ENCODE measurements around the gene HDAC1. TPM values are rescaled to one million over a fixed set of nuclear protein-coding genes. Genes with fewer than 3 reads are reported as not detected.

HDAC1 gene
- total and polyA plus RNA-seq, 2 of the 13 experiments (the other 11 are each of a cell fraction or from before 2014, with no cell fraction given): 93.5 to 189 TPM

GRCh38 chr1:32351399-32352238, 59.7 kb downstream of the HDAC1 start (continued):
- TF ChIP-seq PREB (CRISPR knock-in tag; IDR thresholded peaks at IDR 0.05): no peak
- no peak for TF ChIP-seq ZFYVE20 (CRISPR knock-in tag; IDR thresholded peaks at IDR 0.05; ENCODE audit: borderline replicate concordance, low read depth)
- no peak for TF ChIP-seq ZNF263 (CRISPR knock-in tag; IDR thresholded peaks at IDR 0.05)
- TF ChIP-seq HNF4A (CRISPR knock-in tag; IDR thresholded peaks at IDR 0.05): no peak
- TF ChIP-seq TOE1 (CRISPR knock-in tag; IDR thresholded peaks at IDR 0.05): no peak
- no peak for TF ChIP-seq TRAFD1 (CRISPR knock-in tag; IDR thresholded peaks at IDR 0.05; ENCODE audit: borderline replicate concordance)
- TF ChIP-seq ZNF253 (CRISPR knock-in tag; IDR thresholded peaks at IDR 0.05; ENCODE audit: borderline replicate concordance): peak; percentile 53; the same call in 1 of the 2 replicates
- TF ChIP-seq TCF7 (IDR thresholded peaks at IDR 0.05; ENCODE audit: low read depth): no peak
- TF ChIP-seq HOXA5 (CRISPR knock-in tag; IDR thresholded peaks at IDR 0.05): no peak; the same call in 1 of the 2 replicates
- TF ChIP-seq SIX1 (CRISPR knock-in tag; IDR thresholded peaks at IDR 0.05; ENCODE audit: borderline replicate concordance): no peak
- no peak for TF ChIP-seq HMG20A (CRISPR knock-in tag; IDR thresholded peaks at IDR 0.05; ENCODE audit: borderline replicate concordance)
- TF ChIP-seq ZNF224 (CRISPR knock-in tag; IDR thresholded peaks at IDR 0.05): no peak
- TF ChIP-seq KDM5B (CRISPR knock-in tag; IDR thresholded peaks at IDR 0.05; ENCODE audit: borderline replicate concordance): peak; percentile 50; the same call in 1 of the 2 replicates
- peak; percentile 80 for TF ChIP-seq POLR2G (IDR thresholded peaks at IDR 0.05; ENCODE audit: low read depth, low read length)
- no peak; the same call in 1 of the 2 replicates for TF ChIP-seq TGIF2 (CRISPR knock-in tag; IDR thresholded peaks at IDR 0.05)
- TF ChIP-seq UBTF (CRISPR knock-in tag; IDR thresholded peaks at IDR 0.05): peak; percentile 83
- no peak for TF ChIP-seq KDM6A (CRISPR knock-in tag; IDR thresholded peaks at IDR 0.05; ENCODE audit: low read depth)
- TF ChIP-seq GABPA (IDR thresholded peaks at IDR 0.05; ENCODE audit: low read depth, low read length): no peak; the same call in 1 of the 2 replicates
- TF ChIP-seq GABPA (CRISPR knock-in tag; IDR thresholded peaks at IDR 0.05; ENCODE audit: low read depth): peak; percentile 57; the same call in 1 of the 2 replicates
- no peak for TF ChIP-seq ZNF780A (CRISPR knock-in tag; IDR thresholded peaks at IDR 0.05)
- no peak for TF ChIP-seq ZNF883 (CRISPR knock-in tag; IDR thresholded peaks at IDR 0.05; ENCODE audit: not compliant biosample characterization)
- TF ChIP-seq ETV6 (CRISPR knock-in tag; conservative IDR thresholded peaks at IDR 0.05): no peak
- peak; percentile 73; the same call in 1 of the 3 replicates for TF ChIP-seq MXI1 (IDR thresholded peaks at IDR 0.05; ENCODE audit: borderline replicate concordance, low read depth, low read length)

All from HepG2 (cell line).